HG02884 (cell line): Measurements from ENCODE around the gene TTLL3.
A peak's percentile ranks its signal among the peaks of the same experiment; 100 is the strongest.

Experiments
- ATAC-seq: cut with Tn5 transposase; IDR thresholded peaks from one replicate; pipeline ENCODE4 v1.9.1; 2021; ENCODE audit warnings: mild to moderate bottlenecking, moderate library complexity; ENCODE audit not compliant: unreplicated experiment

Gene TTLL3

GRCh38 chr3:9780458-9780812, 29.6 kb upstream of the TTLL3 start:
- no peak for ATAC-seq

GRCh38 chr3:9780910-9781309, 29.2 kb upstream of the TTLL3 start:
- no peak for ATAC-seq

- ATAC-seq = no peak
Measured at GRCh38 chr3:9781551-9781950, 28.5 kb upstream of the TTLL3 start.

GRCh38 chr3:9781978-9782603, 28.0 kb upstream of the TTLL3 start:
- ATAC-seq = no peak

GRCh38 chr3:9782770-9783169, 27.3 kb upstream of the TTLL3 start:
- no peak for ATAC-seq

- ATAC-seq = no peak
Measured at GRCh38 chr3:9783954-9784353, 26.1 kb upstream of the TTLL3 start.

GRCh38 chr3:9784965-9785364, 25.1 kb upstream of the TTLL3 start:
- ATAC-seq = no peak

- no peak for ATAC-seq
Measured at GRCh38 chr3:9785602-9786001, 24.5 kb upstream of the TTLL3 start.

GRCh38 chr3:9786209-9786739, 23.8 kb upstream of the TTLL3 start:
- ATAC-seq = no peak

GRCh38 chr3:9786825-9787669, 23.0 kb upstream of the TTLL3 start:
- ATAC-seq = no peak

- no peak for ATAC-seq
Measured at GRCh38 chr3:9787714-9788113, 22.3 kb upstream of the TTLL3 start.

GRCh38 chr3:9791127-9791526, 18.9 kb upstream of the TTLL3 start:
- no peak for ATAC-seq

- no peak for ATAC-seq
Measured at GRCh38 chr3:9791790-9792404, 18.2 kb upstream of the TTLL3 start.

GRCh38 chr3:9792405-9793160, 17.5 kb upstream of the TTLL3 start, which contains the start of the genes ARPC4 and TADA3:
Gene ARPC4 (plus strand): TSS chr3:9793082. CDS start chr3:9793122, 40 bp downstream.
Gene TADA3 (minus strand): TSS chr3:9792473. CDS start chr3:9791466, 1,007 bp downstream.
- peak; percentile 77 for ATAC-seq

GRCh38 chr3:9793161-9793781, 16.8 kb upstream of the TTLL3 start:
- ATAC-seq = no peak

GRCh38 chr3:9794400-9794799, 15.7 kb upstream of the TTLL3 start:
- ATAC-seq = no peak

GRCh38 chr3:9795207-9795606, 14.9 kb upstream of the TTLL3 start:
- ATAC-seq = no peak

- no peak for ATAC-seq
Measured at GRCh38 chr3:9797196-9797945, 12.7 kb upstream of the TTLL3 start.

GRCh38 chr3:9800529-9800928, 9.5 kb upstream of the TTLL3 start:
- ATAC-seq = no peak

- no peak for ATAC-seq
Measured at GRCh38 chr3:9803494-9803893, 6.6 kb upstream of the TTLL3 start.
